Smooth muscle cell (in vitro differentiated cells): ENCODE data around the gene PRKAR1B. TPM values are rescaled to one million over a fixed set of nuclear protein-coding genes. Genes with fewer than 3 reads are reported as not detected.

ENCODE experiments used
- DNase-seq: peaks from one replicate; lab custom pipeline; 2025; ENCODE audit not compliant: unreplicated experiment; lab: John Stamatoyannopoulos, UW
- H2AFZ ChIP-seq: fragments of 200-600 bp; sonication (generic); 2 replicates; pipeline ENCODE4 v1.6.0; 2016; ENCODE audit warnings: antibody characterized with exemption, low read depth, mild to moderate bottlenecking
- H3F3A ChIP-seq: fragments of 200-600 bp; sonication (generic); 2 replicates; pipeline ENCODE4 v1.6.0; 2017; ENCODE audit warnings: antibody characterized with exemption, low read depth
- H3K27ac ChIP-seq: fragments of 200-600 bp; sonication (generic); 2 replicates; pipeline ENCODE4 v1.5.1; 2016; ENCODE audit warnings: low read depth, mild to moderate bottlenecking
- H3K27me3 ChIP-seq: fragments of 200-600 bp; sonication (generic); 2 replicates; pipeline ENCODE4 v1.6.1; 2016; ENCODE audit warnings: low read depth, mild to moderate bottlenecking
- H3K36me3 ChIP-seq: fragments of 200-600 bp; sonication (generic); 2 replicates; pipeline ENCODE4 v1.5.1; 2016; ENCODE audit warnings: low read depth
- H3K4me1 ChIP-seq: fragments of 200-600 bp; sonication (generic); 2 replicates; pipeline ENCODE4 v1.5.1; 2016; ENCODE audit warnings: low read depth
- H3K4me2 ChIP-seq: fragments of 200-600 bp; sonication (generic); 2 replicates; pipeline ENCODE4 v1.6.0; 2016; ENCODE audit warnings: mild to moderate bottlenecking
- H3K4me3 ChIP-seq: fragments of 200-600 bp; sonication (generic); 2 replicates; pipeline ENCODE4 v1.5.1; 2016; ENCODE audit warnings: mild to moderate bottlenecking
- H3K79me2 ChIP-seq: fragments of 200-600 bp; sonication (generic); 2 replicates; pipeline ENCODE4 v1.6.0; 2016; ENCODE audit warnings: low read depth, mild to moderate bottlenecking
- H3K9ac ChIP-seq: fragments of 200-600 bp; sonication (generic); 2 replicates; pipeline ENCODE4 v1.6.0; 2016; ENCODE audit warnings: low read depth
- H3K9me3 ChIP-seq: fragments of 200-600 bp; sonication (generic); replicated peaks from 2 replicates; pipeline ENCODE4 v1.5.1; 2016; ENCODE audit warnings: low read depth
- H4K20me1 ChIP-seq: fragments of 200-600 bp; sonication (generic); 2 replicates; pipeline ENCODE4 v1.6.0; 2016; ENCODE audit warnings: low read depth
- CTCF ChIP-seq: fragments of 200-600 bp; sonication (generic); IDR thresholded peaks from 2 replicates; pipeline ENCODE4 v1.5.1; 2017; ENCODE audit warnings: borderline replicate concordance, mild to moderate bottlenecking, antibody characterized with exemption; ENCODE audit not compliant: insufficient read depth, poor library complexity, severe bottlenecking
- WGBS: methylation state at CpG from one replicate; pipeline ENCODE4 v1.1.7; 2016; ENCODE audit warnings: low lambda C conversion rate; 5-methylcytosine and 5-hydroxymethylcytosine counted together
- polyA plus RNA-seq: library from polyadenylated mRNA; unstranded; fragments of >200 nt; fragmentation: Nextera tagmentation; extraction: Ambion mirVana; gene quantifications from 2 replicates; pipeline ENCODE4 v1.2.1, GENCODE V29; 2016
- total RNA-seq: library from RNA; depleted of rRNA; stranded (reverse); fragments of >200 nt; gene quantifications from 2 replicates; pipeline ENCODE4 v1.2.3, GENCODE V29; 2014

The PRKAR1B gene
- total and polyA plus RNA-seq, 2 experiments from 2014 or later = 5.3 to 10.1 TPM

- Histone ChIP-seq H3K4me3 (no peak overlapping the region), H3K4me2 (no peak overlapping the region), H2AFZ (no peak overlapping the region), H3K9me3 (no peaks in the 10 kb centered on the region), H4K20me1 (peaks cover 12% of the 10 kb centered on the region), H3K27me3 (no peaks in the 10 kb centered on the region), H3K36me3 (no peaks in the 10 kb centered on the region), H3K9ac (no peak overlapping the region), H3K4me1 (no peaks in the 10 kb centered on the region), H3K27ac (no peak overlapping the region), H3K79me2 (no peaks in the 10 kb centered on the region), H3F3A (no peaks in the 10 kb centered on the region)
- DNase-seq = no peak
- WGBS = 97% methylated on average over 26 of the region's 26 CpGs
- no peak for TF ChIP-seq CTCF
These were observed 23.2 kb upstream of the PRKAR1B start for GRCh38 chr7:750111-750905.

GRCh38 chr7:749140-749551, 22.1 kb upstream of the PRKAR1B start:
- Histone ChIP-seq H3K4me1 (no peaks in the 10 kb centered on the region), H2AFZ (no peak overlapping the region), H3K27ac (no peak overlapping the region), H3K4me2 (no peak overlapping the region), H3K9me3 (no peaks in the 10 kb centered on the region), H3K36me3 (no peaks in the 10 kb centered on the region), H3F3A (no peaks in the 10 kb centered on the region), H3K4me3 (no peak overlapping the region), H3K27me3 (no peaks in the 10 kb centered on the region), H3K9ac (no peak overlapping the region), H4K20me1 (peaks cover 12% of the 10 kb centered on the region), H3K79me2 (no peaks in the 10 kb centered on the region)
- no peak for TF ChIP-seq CTCF
- 85% methylated on average over 14 of the region's 14 CpGs for WGBS
- no peak for DNase-seq

GRCh38 chr7:748446-748845, 21.4 kb upstream of the PRKAR1B start:
- 96% methylated on average over 15 of the region's 15 CpGs for WGBS
- Histone ChIP-seq H3K27ac (no peak overlapping the region), H3K4me1 (no peaks in the 10 kb centered on the region), H3K36me3 (no peaks in the 10 kb centered on the region), H3K4me3 (no peak overlapping the region), H3K27me3 (no peaks in the 10 kb centered on the region), H3K9me3 (no peaks in the 10 kb centered on the region), H3K79me2 (no peaks in the 10 kb centered on the region), H3F3A (no peaks in the 10 kb centered on the region), H3K9ac (no peak overlapping the region), H4K20me1 (peaks cover 12% of the 10 kb centered on the region), H2AFZ (no peak overlapping the region), H3K4me2 (no peak overlapping the region)
- no peak for DNase-seq
- no peak for TF ChIP-seq CTCF

GRCh38 chr7:747186-747585, 20.1 kb upstream of the PRKAR1B start:
- Histone ChIP-seq H2AFZ (no peak overlapping the region), H3K79me2 (no peaks in the 10 kb centered on the region), H3F3A (no peaks in the 10 kb centered on the region), H3K4me1 (no peaks in the 10 kb centered on the region), H3K9me3 (no peaks in the 10 kb centered on the region), H3K27me3 (no peaks in the 10 kb centered on the region), H3K27ac (no peak overlapping the region), H3K4me3 (no peak overlapping the region), H3K36me3 (no peaks in the 10 kb centered on the region), H3K9ac (no peak overlapping the region), H3K4me2 (no peak overlapping the region), H4K20me1 (peaks cover 12% of the 10 kb centered on the region)
- 92% methylated on average over 12 of the region's 12 CpGs for WGBS
- DNase-seq = no peak
- no peak for TF ChIP-seq CTCF
